ENCODE measurements around the gene MLEC. TPM values are rescaled to one million over a fixed set of nuclear protein-coding genes. Genes with fewer than 3 reads are reported as not detected.
"Not testable (repeated sequence)": the region's sequence is repeated elsewhere in the genome, so short reads cannot be mapped to it uniquely, and the experiment has no call there.

Gene MLEC
- total and polyA plus RNA-seq, 12 donors = 68.3 to 555 (median 264) TPM

- Histone ChIP-seq H3K4me3 (peak overlapping the region in 1 of 4 donors; percentile 28), H3K27ac (peak overlapping the region; percentile 43 to 89 (median 85)), H3K9me3 (replicated peaks in 1 of 3) (no peaks in the 10 kb centered on the region), H3K36me3 (replicated peaks in 1 of 2) (no peaks in the 10 kb centered on the region), H3K4me1 (replicated peaks in 1 of 2) (peaks cover 0 to 3% of the 10 kb centered on the region in 2 donors), H3K27me3 (no peaks in the 10 kb centered on the region)
- DNase-seq = peak; percentile 72 to 90 (median 88)
- intact Hi-C loops (cut with DNase I) = no loop called here
- peak in 1 of 2 donors; percentile 50 for TF ChIP-seq POLR2A (IDR thresholded peaks at IDR 0.05)
- TF ChIP-seq CTCF (IDR thresholded peaks at IDR 0.05) = no peak
- WGBS, 4 donors = 33 to 38% (median 35%) methylated on average over 11 to 19 of the region's 19 CpGs
Measured at GRCh38 chr12:120668868-120669840, 17.8 kb upstream of the MLEC start.

- peak overlapping the region in 2 of 5 donors; percentile 38 to 89 for H3K27ac ChIP-seq
- DNase-seq; H3K27me3 ChIP-seq; H3K36me3 ChIP-seq (replicated peaks in 1 of 2); H3K4me3 ChIP-seq; H3K9me3 ChIP-seq (replicated peaks in 1 of 3); H3K4me1 ChIP-seq (replicated peaks in 1 of 2); intact Hi-C loops (cut with DNase I): not testable (repeated sequence)
- WGBS, 4 donors = 87 to 97% (median 94%) methylated on average over 6 of the region's 6 CpGs
Measured at GRCh38 chr12:120670237-120670636, 16.7 kb upstream of the MLEC start.

GRCh38 chr12:120670667-120671066 is 16.3 kb upstream of the MLEC start:
- WGBS, 4 donors = 87 to 95% (median 91%) methylated on average over 5 of the region's 5 CpGs
- Histone ChIP-seq H3K27me3 (no peaks in the 10 kb centered on the region), H3K36me3 (replicated peaks in 1 of 2) (no peaks in the 10 kb centered on the region), H3K9me3 (replicated peaks in 1 of 3) (no peaks in the 10 kb centered on the region), H3K4me3 (no peak overlapping the region), H3K27ac (no peak overlapping the region), H3K4me1 (replicated peaks in 1 of 2) (peaks cover 0 to 3% of the 10 kb centered on the region in 2 donors)
- intact Hi-C loops (cut with DNase I) = no loop called here
- no peak for DNase-seq
- TF ChIP-seq CTCF (IDR thresholded peaks at IDR 0.05) = no peak
- TF ChIP-seq POLR2A (IDR thresholded peaks at IDR 0.05) = no peak

- Histone ChIP-seq H3K9me3 (replicated peaks in 1 of 3) (no peaks in the 10 kb centered on the region), H3K27ac (no peak overlapping the region), H3K4me1 (replicated peaks in 1 of 2) (peaks cover 12 to 16% of the 10 kb centered on the region in 2 donors), H3K36me3 (replicated peaks in 1 of 2) (no peaks in the 10 kb centered on the region), H3K4me3 (no peak overlapping the region), H3K27me3 (no peaks in the 10 kb centered on the region)
- no peak for DNase-seq
- TF ChIP-seq POLR2A (IDR thresholded peaks at IDR 0.05) (no peak), CTCF (IDR thresholded peaks at IDR 0.05) (no peak)
- WGBS, 4 donors = 78 to 88% (median 85%) methylated on average over 6 of the region's 6 CpGs
- intact Hi-C loops (cut with DNase I) = no loop called here
Measured at GRCh38 chr12:120674097-120674636, 12.8 kb upstream of the MLEC start.
